Brain pericyte (primary cell): Measurements from ENCODE around the gene FILIP1.
"Not testable (repeated sequence)": the region's sequence is repeated elsewhere in the genome, so short reads cannot be mapped to it uniquely, and the experiment has no call there.

Experiments used
- DNase-seq: peaks from one replicate; pipeline ENCODE4 v3.0.0-alpha.2; 2012; ENCODE audit warnings: low read depth, low spot score

The FILIP1 gene

DNA sequence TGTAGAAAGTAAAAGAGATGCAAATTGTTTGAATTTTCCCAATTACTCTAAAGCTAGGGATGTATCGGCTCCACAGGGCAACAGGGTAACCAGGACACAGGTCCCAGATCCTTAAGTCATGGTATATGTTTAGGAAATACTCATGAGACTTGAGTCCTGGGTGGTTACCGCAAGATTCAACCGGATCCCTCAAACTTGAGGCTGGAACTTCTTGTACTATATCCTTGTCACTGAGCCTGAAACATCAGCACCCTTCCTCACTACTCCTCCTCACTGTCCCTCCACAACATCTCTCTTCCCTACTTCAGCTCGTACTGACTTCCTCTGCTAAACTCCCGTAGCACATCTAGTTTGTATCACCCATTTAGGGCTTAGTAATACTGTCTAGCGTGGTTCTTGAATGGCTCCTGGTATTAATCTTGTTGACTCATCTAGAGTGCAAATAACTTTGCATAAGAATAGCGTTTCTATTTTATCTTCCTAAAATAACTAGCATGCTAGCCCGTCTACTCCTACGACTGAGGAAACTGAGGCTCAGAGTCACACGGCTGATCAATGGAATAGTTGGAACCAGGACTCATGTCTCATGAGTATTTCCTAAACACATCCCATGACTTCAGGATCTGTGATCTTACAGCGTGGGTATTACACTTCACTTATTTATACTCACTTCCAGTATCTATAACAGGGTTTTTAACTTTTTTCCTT lies 72.1 kb downstream of the FILIP1 start:
- DNase-seq: no peak

DNA sequence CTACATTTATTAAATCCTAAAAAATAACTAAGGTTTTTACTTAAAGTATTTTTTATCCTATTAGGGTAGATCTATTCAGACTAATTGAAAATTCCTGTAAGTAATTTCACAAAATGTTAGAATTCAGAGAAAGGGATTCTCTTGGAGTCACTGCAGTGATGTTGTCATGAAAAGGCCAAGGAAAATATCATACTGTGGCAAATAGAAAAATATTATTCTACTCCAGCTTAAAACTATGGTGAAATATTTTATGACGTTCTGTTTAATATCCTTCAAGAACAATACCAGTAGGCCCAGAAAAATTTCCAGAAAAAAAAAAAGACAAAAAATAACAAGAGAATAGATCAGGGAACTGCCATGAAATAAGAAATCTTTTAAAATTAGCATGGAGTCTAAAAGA lies 73.6 kb downstream of the FILIP1 start:
- DNase-seq: no peak

DNA sequence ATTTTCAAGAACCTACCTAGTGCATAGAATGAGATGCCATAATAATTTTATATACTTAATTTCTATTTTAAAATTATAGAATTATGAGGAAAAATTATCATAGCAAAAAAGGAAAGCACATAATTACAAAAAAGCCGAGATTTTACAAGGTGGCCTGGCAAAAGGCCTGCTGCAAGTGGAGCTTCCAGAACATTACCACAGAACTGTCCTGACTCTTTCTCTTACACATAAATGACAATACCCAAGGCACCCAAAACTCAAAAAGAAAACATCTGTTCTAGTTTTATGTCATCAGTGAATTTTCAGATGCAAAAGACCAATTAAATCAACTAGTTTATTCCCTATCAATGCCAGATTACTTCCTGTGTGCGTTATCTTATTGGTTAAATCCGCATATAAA lies 74.2 kb downstream of the FILIP1 start:
- no peak for DNase-seq

DNA sequence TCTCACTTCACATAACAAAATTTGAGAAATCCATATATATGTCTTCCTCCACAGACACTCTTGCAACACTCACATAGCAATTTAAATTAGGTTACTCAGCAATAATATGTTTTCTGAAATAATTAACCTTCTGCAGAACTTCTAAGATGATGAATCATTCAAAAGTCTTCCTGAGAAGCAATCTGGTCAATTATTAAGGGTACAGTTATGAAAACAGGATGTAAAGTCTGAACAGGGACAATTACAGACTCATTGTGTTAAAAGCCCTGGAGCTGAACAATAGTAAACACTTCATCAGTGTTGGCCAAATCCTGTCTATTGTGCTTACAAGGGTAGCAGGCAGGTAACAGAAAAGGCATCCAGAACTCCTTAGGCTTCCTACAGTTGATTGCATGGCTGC lies 75.4 kb downstream of the FILIP1 start:
- DNase-seq: no peak

DNA sequence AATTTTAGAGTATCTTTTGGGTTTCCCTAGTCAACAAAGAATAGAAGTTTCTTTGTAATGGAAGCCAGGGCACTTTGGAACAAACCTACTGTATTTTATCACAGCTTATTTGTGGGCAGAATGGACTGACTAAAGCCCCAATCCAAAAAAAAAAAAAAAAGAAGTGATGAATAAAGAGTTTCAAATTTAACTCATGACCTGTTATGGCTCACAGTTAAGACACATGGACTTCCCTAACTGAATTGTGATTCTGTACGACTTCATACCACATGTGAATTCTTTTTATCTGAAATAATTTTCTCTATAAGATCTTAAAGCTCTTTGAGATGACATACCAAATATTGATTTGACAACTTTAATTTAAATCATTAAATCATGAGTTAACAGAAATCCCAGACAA lies 77.2 kb downstream of the FILIP1 start:
- DNase-seq: no peak

DNA sequence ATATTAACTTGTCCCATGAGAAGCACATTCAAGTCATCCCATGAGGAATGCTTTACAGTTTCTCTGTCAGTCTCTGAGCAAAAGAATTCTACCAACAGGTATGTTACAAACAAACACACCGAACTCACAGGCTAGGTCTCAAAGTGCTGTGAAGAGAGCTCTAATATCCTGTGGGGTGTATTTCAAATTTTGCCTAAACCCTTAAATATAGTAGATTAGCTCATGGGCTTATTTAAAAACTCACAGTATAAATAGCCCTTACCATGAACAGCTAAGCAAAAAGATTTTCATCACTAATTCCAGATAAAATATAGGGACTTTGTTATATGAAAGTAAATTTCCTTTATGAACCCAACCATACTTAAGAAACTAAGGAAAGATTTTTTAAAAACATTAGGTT lies 77.8 kb downstream of the FILIP1 start:
- no peak for DNase-seq

DNA sequence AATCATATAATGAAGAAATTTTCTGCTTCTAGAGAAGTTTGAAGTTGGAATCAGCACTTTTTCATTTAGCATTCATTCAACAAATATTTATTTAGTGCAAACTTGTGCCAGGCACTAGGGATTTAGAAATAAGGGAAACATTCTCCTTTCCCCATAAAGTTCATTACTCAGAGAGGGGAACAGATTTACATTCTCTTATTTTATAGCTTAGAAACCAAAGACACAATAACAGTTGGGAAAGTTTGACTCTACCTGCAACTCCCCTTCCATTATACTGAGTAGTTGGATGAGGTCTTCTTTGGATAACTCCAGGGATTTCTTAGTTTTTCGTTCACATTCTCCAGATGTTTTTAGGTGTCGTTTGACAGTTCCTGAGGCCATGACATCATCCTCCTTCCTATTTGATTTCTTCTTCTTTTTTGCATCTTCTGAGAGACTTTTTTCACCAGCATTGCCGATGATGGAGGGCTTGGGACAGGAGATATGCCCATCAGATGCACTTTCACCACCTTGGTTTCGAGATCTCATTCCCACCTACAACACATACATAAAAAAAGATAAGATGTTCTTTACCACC lies 79.1 kb downstream of the FILIP1 start:
- DNase-seq: no peak

DNA sequence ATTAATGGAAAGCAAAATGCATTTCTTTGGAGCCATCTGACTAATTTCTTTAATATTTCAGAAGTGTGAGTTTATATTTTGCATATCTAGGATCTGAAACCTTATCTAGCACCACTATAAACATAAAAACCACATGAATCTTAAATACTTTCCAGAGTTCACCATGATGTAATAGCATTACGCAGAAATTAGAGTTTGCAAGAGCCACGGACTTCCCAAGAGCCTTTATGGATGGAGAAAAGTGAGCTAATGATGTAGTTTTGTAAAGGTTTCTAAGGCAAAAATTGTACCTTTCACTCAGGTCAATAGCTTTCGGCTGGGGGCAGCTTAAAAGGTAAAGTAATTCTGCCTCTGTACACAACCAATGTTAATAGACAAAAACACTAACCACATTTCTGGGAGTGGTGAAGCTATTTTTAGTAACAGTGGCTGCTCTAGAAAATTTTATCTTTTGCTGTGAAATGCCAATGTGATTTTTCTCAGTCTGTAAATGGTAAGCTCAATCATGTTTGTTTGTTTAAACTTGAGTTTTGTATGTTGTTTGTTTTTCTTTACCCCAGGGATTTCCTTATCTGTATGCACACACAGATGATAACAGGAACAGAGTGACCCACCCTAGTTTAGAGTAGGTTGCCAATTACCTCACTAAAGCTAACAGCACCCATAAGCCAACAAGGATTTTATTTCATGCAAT lies 80.5 kb downstream of the FILIP1 start:
- DNase-seq: no peak

DNA sequence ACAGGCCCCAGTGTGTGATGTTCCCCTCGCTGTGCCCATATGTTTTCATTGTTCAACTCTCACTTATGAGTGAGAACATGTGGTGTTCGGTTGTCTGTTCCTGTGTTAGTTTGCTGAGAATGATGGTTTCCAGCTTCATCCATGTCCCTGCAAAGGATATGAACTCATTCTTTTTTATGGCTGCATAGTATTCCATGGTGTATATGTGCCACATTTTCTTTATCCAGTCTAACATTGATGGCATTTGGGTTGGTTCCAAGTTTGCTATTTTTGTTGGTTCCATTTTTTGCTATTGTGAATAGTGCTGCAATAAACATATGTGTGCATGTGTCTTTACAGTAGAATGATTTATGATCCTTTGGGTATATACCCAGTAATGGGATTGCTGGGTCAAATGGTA lies 83.0 kb downstream of the FILIP1 start:
- not testable (repeated sequence) for DNase-seq

DNA sequence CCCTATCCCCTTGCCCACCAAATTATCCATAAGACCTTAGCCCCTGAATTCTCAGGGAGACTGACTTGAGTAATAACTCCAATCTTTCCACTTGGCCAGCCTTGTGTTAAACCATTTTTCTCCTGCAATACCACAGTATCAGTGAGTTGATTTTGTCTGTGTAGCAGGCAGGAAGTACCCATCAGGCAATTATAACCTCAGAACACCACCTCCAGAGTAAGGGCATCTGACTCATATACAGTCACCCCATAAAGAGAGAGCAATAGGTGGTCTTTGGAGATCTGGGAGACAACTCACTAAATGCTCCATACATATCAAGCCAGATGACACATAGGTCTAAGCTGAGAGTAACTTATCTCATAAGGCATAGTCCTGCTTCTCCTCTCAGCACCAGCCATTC lies 83.7 kb downstream of the FILIP1 start:
- no peak for DNase-seq

DNA sequence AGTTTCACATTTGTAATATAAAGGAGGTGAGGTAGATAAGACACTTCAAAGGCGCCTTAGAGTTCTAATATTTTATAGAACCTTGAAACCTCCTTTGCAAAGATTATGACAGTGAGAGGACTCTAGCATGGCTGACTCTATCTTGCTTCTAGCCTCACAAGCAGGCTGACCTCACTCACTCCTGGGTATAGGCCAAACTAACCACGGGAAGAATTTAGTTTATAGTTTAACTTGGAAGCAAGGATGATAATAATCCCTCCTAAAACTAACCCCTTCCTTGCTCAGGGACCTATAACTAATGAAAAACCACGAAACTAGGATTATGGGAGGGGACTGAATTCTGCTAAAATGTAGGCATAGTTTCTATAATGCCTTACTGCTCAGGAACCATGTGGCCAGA lies 84.3 kb downstream of the FILIP1 start:
- DNase-seq: no peak

DNA sequence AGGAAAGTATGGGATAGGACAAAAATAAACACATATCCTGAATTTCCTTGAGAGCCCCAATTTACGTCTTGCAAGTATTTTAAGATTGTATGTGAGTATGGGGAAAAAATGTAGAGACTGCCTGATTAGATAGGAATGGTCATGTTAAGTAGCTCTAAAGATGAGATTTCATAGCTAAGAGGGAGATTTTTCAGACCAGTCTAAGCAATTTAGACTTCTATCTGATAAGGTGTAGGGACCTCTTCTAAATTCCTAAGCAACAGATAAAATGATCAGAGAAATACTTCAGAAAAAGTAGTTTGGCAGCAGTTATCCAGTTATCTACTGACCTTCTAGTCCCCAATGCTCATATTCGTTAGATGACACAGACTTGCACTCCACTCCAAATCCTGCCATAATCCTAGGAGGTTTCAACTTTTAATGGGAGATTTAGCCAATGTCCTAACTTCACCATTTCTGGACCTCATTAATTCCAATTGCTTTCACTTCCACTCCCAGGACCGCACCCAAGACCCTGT lies 90.0 kb downstream of the FILIP1 start:
- no peak for DNase-seq

DNA sequence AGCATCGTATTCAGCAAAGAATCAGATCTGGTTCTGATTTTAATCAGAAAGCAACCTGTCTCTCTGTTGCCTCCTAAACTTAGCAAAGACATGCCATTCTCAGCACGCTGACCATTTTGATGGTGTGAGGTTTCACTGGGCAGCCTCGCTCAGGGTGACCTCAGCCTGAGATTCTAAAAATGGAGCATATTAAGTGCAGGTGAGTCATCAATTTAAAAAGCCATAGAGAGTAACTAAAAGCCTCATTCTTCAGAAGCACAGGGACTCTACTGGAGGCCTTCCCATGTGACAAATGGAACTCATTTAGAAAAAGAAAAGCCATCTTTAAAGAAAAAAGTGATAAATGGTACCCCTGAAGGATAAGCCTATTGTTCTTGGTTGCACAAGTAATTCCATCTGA lies 91.3 kb downstream of the FILIP1 start:
- no peak for DNase-seq

DNA sequence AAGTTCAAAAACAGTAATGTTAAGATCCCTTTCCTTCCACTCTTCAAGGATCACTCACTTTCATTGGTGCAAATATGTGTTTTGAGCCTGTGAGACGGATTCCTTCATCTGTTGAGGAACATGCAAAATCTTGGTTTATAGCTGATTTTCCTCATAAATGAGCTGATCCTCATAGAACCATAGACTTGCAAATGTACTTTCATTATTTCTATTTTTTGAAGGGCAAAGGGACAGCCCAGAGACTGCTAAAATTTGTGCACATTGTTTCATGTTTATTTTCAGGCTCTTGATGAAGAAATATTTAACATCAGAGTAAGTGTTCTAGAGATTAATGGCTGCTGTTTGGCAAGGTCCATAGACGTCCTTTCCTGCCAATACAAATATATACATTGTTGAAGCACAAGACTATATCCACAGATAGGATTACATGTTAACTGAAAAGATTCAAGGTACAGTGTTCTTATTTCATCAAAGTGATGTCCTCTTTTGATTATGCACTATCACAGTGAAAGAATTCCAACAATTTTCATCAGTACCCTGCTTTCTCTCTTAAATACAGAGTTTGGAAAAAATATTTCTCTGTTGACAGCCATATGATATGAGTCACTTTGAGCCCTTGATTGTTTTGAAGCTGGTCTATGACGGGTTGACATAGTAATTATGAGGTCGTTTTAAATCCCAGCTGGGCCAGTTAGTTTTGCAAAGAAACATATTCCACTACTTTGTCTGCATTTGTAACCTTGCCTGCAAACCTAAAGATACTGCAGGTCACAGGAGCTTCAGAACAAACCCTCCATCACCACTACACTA lies 95.7 kb downstream of the FILIP1 start:
- no peak for DNase-seq

DNA sequence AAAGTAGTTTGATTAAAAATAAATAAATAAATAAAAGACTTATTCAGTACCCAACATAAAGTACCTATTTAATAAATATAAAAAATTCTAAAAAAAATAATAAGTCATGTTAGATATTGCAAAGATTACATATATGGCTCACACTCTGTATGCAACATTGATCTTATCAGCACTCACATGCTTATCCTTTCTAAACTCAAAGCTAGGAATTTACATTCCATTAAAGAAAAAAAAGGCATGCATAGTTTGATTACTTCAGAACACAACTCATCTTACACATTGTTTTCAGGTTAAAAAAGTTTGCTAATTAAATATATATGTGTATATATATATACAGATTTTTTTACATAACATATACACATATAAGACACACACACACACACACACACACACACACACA lies 96.4 kb downstream of the FILIP1 start:
- DNase-seq: no peak

DNA sequence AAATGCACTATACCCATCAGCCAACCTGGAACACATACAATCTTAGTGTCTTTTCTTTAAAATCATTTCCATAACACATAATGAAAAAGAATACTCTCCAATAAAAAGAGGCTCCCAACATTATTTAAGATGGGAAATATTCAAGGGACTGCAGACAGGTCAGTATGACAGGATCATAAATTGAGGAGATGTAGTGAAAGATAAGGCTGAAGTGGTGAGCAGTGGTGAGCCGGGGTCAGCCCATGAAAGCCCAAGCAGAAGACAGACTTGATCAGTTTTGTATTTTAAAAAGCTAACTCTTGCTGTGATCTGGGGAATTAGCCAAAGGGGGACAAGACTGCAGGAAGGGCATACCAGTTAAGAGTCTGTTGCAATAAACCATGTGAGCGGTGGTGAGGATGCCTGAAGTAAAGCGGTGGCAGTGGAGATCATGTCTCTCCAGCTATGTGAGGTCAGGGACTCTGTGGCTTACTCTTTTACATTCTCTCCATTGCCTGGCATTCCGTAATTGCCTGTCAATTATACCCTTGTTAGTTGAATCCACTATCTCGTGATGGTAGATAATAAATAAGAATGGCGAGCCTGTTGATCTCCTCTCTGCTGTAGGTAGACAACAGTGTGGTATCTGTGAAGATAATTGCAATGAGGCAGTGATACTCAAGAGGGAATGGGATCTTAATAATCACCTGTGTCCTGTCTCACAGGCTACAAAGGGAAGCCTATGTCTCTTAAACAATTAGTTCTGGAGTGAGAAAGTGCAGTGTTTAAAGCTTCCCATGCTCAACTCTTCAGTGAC lies 97.4 kb downstream of the FILIP1 start:
- DNase-seq: no peak

DNA sequence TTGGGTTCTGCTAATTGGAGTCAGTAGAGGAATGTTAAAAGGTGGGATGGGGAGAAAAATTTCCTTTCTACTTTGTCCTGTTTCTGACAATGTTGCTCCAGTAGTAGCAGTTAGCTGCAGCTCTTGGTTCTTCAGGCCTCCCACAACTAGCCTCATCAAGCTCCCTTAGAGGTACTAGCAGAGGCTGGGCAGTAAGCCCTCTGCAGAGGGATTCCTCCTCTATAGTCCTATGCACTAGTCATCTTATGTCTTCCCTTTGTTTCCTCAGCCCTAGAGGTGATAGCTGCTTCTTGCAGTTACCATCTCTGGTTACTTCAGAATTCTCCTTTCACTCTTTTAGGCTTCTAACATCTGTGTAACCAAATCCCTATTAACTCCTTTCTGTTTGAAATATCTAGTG lies 99.8 kb downstream of the FILIP1 start:
- no peak for DNase-seq

DNA sequence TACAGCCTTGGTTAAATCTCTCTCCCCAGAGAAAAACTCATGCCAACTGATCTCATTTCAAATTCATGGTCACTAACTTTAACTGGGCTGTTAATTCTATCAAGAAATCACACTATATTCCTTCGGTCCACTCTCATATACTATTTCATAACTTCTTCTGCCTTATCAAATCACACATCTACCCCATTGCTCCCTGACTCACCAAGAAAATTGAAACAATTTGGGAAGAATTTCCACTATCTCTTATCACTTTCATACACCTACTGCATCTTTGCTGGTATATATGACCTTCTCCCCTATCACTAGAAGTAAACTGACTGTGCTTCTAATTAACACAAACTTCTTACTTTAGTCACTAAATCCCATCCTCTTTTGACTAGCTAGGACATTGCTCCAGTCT lies 102.3 kb downstream of the FILIP1 start:
- DNase-seq: no peak

DNA sequence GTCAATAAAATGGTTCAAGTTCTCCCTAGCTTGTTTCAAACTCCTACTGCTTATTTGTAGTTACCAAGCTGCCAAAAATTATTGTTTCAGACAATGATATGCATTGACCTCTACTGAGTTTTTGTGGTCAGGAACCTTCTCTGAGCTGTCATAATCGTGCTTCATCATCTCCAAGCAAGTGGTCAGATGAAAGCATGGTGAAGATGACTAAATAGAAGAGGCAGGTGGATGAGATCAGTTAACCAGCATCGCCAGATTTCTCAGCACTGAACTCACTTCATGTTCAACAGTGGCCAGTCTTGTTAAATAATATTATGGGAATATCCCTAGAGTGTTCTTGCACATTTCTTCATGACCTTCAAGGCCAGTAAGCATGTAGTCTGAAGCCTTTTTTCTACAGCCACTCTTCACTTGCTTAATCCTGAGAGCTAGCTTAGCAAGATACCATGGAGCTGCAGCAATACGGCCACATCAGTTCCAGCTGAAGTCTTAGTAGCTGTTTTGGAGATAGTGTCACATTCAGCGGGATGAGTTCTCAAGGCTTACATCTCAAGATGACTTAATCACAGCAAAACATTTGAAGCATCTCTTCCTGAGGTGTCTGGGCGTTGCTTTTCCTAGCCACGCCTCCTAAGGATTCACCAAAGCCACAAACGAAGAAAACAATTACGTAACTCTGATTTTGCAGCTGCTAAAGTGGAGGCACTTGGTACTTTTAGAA lies 107.4 kb downstream of the FILIP1 start:
- DNase-seq: no peak

DNA sequence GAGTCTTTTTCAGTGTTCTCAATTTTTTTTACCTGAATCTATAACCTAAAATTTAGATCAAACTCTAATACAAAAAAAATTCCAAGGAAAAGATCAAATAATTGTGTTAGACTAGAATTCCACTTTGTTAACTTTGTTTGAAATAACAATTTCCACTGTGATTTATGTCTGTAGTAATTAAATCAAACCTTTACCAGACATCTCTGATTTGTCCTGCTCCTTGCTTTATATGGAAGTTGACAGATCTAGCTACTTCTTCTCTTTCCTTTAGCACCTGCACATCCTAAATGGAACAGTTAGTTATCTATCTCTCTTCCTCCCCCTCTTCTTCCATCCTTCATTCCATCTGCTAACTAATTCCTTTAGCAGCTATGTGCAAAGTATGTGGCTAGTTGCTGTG lies 109.5 kb downstream of the FILIP1 start:
- DNase-seq: no peak

DNA sequence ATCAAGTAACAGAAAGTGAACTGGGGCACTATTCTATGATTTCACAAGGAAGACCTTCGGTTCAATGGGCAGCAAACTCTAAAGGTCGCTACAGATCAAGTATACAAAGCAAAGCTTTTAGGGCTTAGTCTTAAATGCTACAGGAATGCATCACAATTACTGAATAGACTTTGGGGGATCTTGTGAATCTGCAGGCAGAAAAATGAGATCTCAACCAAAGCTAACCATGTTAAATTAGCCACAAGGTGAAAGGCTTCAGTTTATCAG lies 111.0 kb downstream of the FILIP1 start:
- DNase-seq: no peak
